Fibroblast of lung (primary cell): ENCODE results near the gene ROBO1. TPM values are rescaled to one million over a fixed set of nuclear protein-coding genes. Genes with fewer than 3 reads are reported as not detected.

ENCODE experiments used
- DNase-seq, 2 donors: peaks; one replicate each; pipeline versions ENCODE4 v3.0.0 to v3.0.0-alpha.2; 2010; ENCODE audit warnings: low read depth in 2 of 2
- H2AFZ ChIP-seq: 2 replicates; pipeline ENCODE4 v1.5.1; 2012; ENCODE audit warnings: low read length, control low read depth, inconsistent platforms
- H3K27ac ChIP-seq: 2 replicates; pipeline ENCODE4 v1.5.1; 2011; ENCODE audit warnings: low read length, control low read depth; ENCODE audit not compliant: insufficient read depth
- H3K27me3 ChIP-seq: 2 replicates; pipeline ENCODE4 v1.5.1; 2011; ENCODE audit warnings: mild to moderate bottlenecking, low read length; ENCODE audit not compliant: control insufficient read depth, insufficient read depth
- H3K36me3 ChIP-seq: 2 replicates; pipeline ENCODE4 v1.5.1; 2011; ENCODE audit warnings: low read length; ENCODE audit not compliant: control insufficient read depth, insufficient read depth
- H3K4me1 ChIP-seq: 2 replicates; pipeline ENCODE4 v1.5.1; 2011; ENCODE audit warnings: low read length; ENCODE audit not compliant: control insufficient read depth, insufficient read depth; ENCODE audit errors: extremely low read depth
- H3K4me2 ChIP-seq: 2 replicates; pipeline ENCODE4 v1.5.1; 2011; ENCODE audit warnings: low read length, control low read depth; ENCODE audit not compliant: insufficient read depth; ENCODE audit errors: extremely low read depth
- H3K4me3 ChIP-seq, 4 experiments: fragments of 200-600 bp in 1 of 4; sonication (generic) in 1 of 4; replicated peaks in 1 of 4; 2 replicates each; pipeline ENCODE4 v1.5.1; 2011 to 2016; ENCODE audit warnings: low read length in 4 of 4, low read depth in 3 of 4, mild to moderate bottlenecking in 3 of 4, control low read depth in 2 of 4, inconsistent platforms in 1 of 4, mixed read lengths in 1 of 4; ENCODE audit not compliant: insufficient read depth in 1 of 4; ENCODE audit errors: control extremely low read depth in 1 of 4
- H3K79me2 ChIP-seq: 2 replicates; pipeline ENCODE4 v1.5.1; 2012; ENCODE audit warnings: mild to moderate bottlenecking, low read length, inconsistent platforms; ENCODE audit not compliant: control insufficient read depth, insufficient read depth
- H3K9ac ChIP-seq: 2 replicates; pipeline ENCODE4 v1.5.1; 2011; ENCODE audit warnings: mild to moderate bottlenecking, low read length, control low read depth; ENCODE audit not compliant: insufficient read depth
- H3K9me3 ChIP-seq: 2 replicates; pipeline ENCODE4 v1.5.1; 2012; ENCODE audit warnings: low read depth, low read length; ENCODE audit not compliant: control insufficient read depth, insufficient read depth
- H4K20me1 ChIP-seq: 2 replicates; pipeline ENCODE4 v1.5.1; 2011; ENCODE audit warnings: low read length; ENCODE audit not compliant: control insufficient read depth, insufficient read depth; ENCODE audit errors: extremely low read depth
- EZH2 ChIP-seq: IDR thresholded peaks from 2 replicates; pipeline ENCODE4 v1.5.1; 2012; ENCODE audit warnings: low read length, control low read depth, mild to moderate bottlenecking; ENCODE audit errors: missing control alignments
- polyA plus RNA-seq, 2 donors: library from polyadenylated mRNA; depleted of rRNA in 1 of 2; stranded (reverse) in 1 of 2; unstranded in 1 of 2; fragments of >200 nt; gene quantifications; 2 replicates each; pipeline ENCODE4 v1.2.1, GENCODE V29; 2011 to 2012; ENCODE audit warnings: missing spikeins in 1 of 2
- total RNA-seq: library from RNA; depleted of rRNA; stranded (reverse); fragments of >200 nt; gene quantifications from 2 replicates; pipeline ENCODE4 v1.2.1, GENCODE V29; 2014
- TF ChIP-seq, protein P1 (sequence below), 2 donors: IDR thresholded peaks in 1 of 2; conservative IDR thresholded peaks in 1 of 2; 1 replicate in 1 of 2; 2 replicates in 1 of 2; pipeline ENCODE4 v1.5.1; 2011 to 2012; ENCODE audit warnings: low read length in 2 of 2, control low read depth in 1 of 2, inconsistent platforms in 1 of 2, low read depth in 1 of 2, mild to moderate bottlenecking in 1 of 2

ROBO1 gene
- total and polyA plus RNA-seq, 2 donors (not counting 1 experiment from before 2014, with no cell fraction given) = 53.8 to 104 TPM

DNA sequence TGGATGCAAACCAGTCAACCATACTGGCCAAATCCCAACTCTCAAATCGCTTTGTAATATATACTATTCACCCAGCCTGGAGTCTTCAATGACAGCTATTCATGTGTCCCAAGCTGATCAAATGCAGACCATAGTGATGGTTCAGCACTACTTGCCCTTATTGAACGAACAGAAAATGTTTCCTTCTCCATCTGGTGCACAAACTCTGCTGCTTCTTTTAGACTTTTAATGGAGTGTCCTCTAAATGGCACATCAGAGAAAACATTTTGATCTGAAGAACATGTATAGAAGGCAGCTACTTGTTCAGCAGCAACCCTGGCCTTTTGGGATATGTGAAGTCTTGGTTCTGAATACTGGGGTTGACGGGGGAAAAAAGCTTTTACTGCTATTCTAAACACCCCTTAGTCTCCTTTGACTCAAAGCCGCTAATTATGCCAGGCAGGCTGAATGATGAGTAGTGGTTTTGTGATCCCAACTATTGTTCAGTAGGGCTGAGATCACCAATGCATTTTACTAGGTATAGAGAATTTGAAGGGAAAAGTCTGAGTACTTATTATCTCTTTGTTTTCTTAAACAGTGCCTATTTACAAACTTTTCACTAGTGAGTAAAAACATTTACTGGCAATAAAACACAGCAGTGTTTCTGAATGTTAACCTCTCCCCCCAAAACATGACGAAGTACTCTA is 781.2 kb downstream of the ROBO1 start:
- Histone ChIP-seq H2AFZ (no peak overlapping the region), H3K4me3 (no peak overlapping the region), H3K9ac (no peak overlapping the region), H3K4me2 (no peak overlapping the region), H3K79me2 (no peaks in the 10 kb centered on the region), H3K27ac (no peak overlapping the region), H3K9me3 (no peaks in the 10 kb centered on the region), H3K36me3 (no peaks in the 10 kb centered on the region), H3K4me1 (no peaks in the 10 kb centered on the region), H4K20me1 (no peaks in the 10 kb centered on the region), H3K27me3 (no peaks in the 10 kb centered on the region)
- TF ChIP-seq EZH2 = no peak
- TF ChIP-seq, protein P1, sequence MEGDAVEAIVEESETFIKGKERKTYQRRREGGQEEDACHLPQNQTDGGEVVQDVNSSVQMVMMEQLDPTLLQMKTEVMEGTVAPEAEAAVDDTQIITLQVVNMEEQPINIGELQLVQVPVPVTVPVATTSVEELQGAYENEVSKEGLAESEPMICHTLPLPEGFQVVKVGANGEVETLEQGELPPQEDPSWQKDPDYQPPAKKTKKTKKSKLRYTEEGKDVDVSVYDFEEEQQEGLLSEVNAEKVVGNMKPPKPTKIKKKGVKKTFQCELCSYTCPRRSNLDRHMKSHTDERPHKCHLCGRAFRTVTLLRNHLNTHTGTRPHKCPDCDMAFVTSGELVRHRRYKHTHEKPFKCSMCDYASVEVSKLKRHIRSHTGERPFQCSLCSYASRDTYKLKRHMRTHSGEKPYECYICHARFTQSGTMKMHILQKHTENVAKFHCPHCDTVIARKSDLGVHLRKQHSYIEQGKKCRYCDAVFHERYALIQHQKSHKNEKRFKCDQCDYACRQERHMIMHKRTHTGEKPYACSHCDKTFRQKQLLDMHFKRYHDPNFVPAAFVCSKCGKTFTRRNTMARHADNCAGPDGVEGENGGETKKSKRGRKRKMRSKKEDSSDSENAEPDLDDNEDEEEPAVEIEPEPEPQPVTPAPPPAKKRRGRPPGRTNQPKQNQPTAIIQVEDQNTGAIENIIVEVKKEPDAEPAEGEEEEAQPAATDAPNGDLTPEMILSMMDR (conservative IDR thresholded peaks at IDR 0.05 in 1 of 2, IDR thresholded peaks at IDR 0.05 in 1 of 2; ENCODE audit: low read depth in 1 of 2, low read length in 2 of 2) = no peak
- peak in 1 of 2 donors; percentile 52 for DNase-seq

DNA sequence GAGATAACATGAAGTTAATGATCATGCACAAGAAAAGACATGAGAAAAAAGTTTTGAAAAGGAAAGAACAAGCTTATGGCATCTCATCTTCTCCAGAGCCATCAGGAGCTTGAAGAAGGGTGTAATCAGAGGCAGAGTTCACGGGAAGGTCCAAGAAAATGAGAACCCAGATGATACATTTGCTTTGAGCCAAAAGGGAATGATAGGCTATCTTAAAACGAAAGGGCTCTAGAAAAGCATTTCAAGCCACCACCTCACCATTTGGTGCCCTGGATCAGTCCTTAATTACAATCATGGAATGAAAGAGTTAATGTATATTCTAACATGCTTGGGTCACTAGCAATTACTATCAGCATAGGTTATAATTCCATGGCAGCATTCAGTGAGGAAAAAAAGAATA is 781.8 kb downstream of the ROBO1 start:
- Histone ChIP-seq H3K27me3 (no peaks in the 10 kb centered on the region), H3K9me3 (no peaks in the 10 kb centered on the region), H2AFZ (no peak overlapping the region), H3K4me2 (no peak overlapping the region), H3K36me3 (no peaks in the 10 kb centered on the region), H3K79me2 (no peaks in the 10 kb centered on the region), H3K27ac (no peak overlapping the region), H3K4me3 (no peak overlapping the region), H3K4me1 (no peaks in the 10 kb centered on the region), H3K9ac (no peak overlapping the region), H4K20me1 (no peaks in the 10 kb centered on the region)
- TF ChIP-seq, protein P1 (conservative IDR thresholded peaks at IDR 0.05 in 1 of 2, IDR thresholded peaks at IDR 0.05 in 1 of 2; ENCODE audit: low read depth in 1 of 2, low read length in 2 of 2) = no peak
- no peak for TF ChIP-seq EZH2
- DNase-seq = no peak

DNA sequence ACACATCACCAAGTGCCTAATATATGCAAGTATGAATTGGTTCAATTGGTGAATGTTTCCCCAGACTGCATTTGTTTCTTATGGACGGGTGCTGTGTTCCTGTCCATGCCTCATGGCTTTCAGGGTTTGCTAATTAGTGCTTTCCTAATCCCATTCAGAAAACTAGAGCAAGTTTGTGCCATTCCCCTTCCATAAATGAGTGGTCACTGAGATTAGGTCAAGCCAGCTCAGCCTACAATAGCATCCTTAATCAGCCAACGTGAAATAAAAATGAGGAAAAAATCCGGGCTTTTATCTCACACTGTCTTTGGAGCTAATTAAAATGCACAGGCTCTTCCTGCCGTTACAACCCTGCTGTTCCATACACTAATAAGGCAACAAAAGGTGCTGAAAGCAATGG is 788.8 kb downstream of the ROBO1 start:
- Histone ChIP-seq H3K4me1 (no peaks in the 10 kb centered on the region), H3K36me3 (no peaks in the 10 kb centered on the region), H3K27ac (no peak overlapping the region), H3K27me3 (no peaks in the 10 kb centered on the region), H3K4me2 (no peak overlapping the region), H4K20me1 (no peaks in the 10 kb centered on the region), H3K79me2 (no peaks in the 10 kb centered on the region), H2AFZ (no peak overlapping the region), H3K4me3 (no peak overlapping the region), H3K9me3 (no peaks in the 10 kb centered on the region), H3K9ac (no peak overlapping the region)
- no peak for DNase-seq
- TF ChIP-seq, protein P1 (conservative IDR thresholded peaks at IDR 0.05 in 1 of 2, IDR thresholded peaks at IDR 0.05 in 1 of 2; ENCODE audit: low read depth in 1 of 2, low read length in 2 of 2) = no peak
- TF ChIP-seq EZH2 = no peak
